HG02588 (cell line): Measurements from ENCODE around the gene HPCAL4.

Source experiments
- ATAC-seq: cut with Tn5 transposase; IDR thresholded peaks from one replicate; pipeline ENCODE4 v1.9.1; 2021; ENCODE audit warnings: mild to moderate bottlenecking, moderate library complexity; ENCODE audit not compliant: unreplicated experiment

The HPCAL4 gene

DNA sequence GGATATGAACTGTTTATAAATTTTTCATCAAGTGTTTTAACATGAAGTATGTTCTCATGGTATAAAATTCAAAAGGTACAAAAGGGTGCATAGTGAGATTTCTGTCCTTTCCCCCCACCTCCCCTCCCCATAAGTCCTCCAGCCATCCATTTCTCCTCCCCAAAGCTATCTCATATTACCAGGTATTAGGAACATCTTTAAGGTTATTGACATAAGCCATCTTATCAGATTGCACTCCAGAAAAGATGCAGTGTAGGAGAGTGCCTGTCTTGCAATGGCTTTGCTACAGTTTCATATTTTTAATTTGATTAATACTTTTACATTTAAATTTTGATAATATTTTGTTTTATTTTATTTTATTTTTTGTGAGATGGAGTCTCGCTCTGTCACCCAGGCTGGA, 13.5 kb upstream of the HPCAL4 start:
- no peak for ATAC-seq

DNA sequence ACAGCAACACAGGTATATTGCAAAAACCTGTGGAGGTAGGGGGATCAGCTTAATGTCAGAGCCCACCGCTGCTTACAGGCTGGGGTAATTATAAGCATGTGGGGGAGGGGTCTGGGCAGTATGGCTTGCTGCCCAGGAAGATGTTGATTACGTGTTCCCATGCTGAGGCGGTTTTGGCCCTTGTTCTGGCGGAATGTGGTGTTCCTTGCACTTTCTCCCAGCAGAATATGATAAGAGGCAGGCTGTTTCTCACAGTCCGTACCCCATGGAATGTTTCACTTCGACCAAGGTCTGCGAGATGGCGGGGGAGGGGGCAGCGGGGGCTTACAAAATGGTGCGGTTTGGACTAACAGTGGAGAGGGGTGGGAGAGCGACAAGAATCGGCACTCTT, 9.8 kb upstream of the HPCAL4 start:
- ATAC-seq, result no peak

DNA sequence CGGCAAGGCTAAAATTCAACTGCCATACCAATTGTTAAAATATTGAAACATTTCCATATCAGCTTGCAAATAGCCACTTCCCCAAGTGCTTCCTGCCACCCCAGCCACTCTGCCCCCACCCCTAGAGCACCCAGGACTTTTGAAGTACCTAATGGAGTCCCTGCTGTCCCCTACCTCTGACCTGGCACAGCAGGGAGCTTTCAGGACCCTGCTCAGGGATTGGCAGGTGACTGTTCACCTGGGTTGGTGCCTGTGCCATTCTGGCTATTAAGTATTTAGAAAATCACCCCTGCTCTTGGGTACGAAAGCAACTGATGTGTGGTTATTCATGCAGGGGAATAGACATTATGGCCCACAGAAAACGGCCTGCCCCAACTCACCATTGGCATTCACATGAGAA, 9.1 kb upstream of the HPCAL4 start:
- ATAC-seq, result no peak

DNA sequence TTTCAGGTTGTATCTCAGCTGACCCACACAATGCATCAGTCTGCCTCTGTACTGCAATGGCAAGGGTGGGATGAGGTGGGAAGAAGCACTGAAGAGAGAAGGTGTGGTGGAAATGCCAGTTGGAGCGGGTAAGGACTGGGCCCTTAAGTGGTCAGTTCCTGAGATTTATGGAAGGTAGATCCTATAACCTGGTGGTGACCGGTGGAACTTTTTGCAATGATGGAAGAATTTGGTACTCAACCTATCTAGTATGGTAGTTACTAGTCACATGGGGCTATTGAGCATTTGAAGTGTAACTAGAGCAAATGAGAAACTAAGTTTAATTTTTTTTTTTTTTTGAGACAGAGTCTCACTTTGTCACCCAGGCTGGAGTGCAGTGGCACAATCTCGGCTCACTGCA, 8.2 kb upstream of the HPCAL4 start:
- no peak for ATAC-seq

DNA sequence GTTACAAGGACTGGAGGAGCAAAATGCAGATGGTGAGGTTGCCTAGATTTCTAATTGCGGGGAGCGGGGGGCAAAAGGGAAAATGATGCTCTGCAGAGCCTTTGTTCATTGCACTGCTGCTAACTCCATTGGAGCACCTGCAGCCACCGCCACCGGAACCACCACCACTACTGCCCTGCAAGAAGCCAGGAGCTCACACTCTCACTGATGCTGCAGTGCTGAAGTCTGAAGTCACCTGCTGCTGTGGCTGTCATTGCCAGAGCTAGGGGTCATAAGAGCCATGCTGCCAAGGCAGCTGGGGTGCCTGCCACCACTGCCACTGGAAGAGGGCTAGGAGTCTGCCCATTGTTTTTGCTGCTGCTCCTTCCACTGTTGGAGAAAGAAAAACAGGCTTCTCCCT, 7.3 kb upstream of the HPCAL4 start:
- ATAC-seq, result no peak

DNA sequence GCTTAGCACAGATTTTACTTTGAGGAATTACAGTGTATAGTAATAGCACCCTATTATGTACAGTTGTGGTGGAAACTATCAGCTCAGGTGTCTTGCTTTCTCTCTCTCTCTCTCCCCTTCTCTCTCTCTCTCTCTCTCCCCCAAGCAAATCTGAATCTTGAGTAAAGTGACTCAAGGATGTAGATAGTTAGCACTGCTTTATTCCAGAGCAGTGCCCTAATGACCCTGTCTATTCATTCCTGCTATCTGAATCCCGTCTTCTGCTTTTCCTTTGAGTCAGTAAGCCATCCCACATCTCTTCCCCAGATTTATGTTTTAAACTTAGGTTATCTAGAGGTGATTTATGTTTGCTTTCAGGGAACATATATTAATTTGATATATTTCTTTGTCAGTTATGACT, 5.2 kb upstream of the HPCAL4 start:
- ATAC-seq, result no peak

DNA sequence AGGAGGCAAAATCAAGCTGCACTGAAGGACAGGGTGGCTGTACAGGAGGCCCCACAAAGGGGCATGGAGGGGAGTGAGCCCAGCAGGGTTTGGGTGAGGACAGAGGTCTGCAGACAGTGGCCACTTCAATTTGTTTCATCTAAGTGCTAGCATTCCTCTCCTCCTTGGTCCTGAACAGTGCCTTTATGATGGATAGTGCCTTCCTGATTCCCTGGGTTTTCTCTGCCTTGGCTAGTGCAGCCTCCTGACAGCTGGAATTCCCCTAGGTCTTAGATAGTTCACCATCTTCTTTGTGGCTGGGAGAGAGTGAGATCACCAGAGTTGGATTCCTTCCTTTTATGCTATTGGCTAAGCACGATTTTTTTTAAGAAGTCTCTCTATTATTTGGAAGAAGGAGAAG, 3.8 kb upstream of the HPCAL4 start:
- no peak for ATAC-seq

DNA sequence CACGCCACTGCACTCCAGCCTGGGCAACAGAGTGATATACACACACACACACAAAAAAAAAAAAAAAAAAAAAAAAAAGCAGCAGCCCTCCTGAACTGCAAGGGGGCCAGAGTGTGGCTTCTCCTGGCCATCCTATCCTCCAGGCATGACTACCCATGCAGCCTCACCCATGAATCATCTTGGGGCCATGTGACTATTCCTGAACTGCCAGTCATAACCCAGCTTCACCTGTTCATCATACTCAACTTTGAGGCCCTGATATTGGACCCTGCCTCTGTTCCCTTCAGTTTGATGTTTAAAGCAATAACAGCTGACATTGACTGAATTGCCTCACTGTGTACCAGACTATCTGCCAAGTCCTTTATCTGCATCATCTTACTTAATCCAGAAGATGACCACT, 2.8 kb upstream of the HPCAL4 start:
- no peak for ATAC-seq

DNA sequence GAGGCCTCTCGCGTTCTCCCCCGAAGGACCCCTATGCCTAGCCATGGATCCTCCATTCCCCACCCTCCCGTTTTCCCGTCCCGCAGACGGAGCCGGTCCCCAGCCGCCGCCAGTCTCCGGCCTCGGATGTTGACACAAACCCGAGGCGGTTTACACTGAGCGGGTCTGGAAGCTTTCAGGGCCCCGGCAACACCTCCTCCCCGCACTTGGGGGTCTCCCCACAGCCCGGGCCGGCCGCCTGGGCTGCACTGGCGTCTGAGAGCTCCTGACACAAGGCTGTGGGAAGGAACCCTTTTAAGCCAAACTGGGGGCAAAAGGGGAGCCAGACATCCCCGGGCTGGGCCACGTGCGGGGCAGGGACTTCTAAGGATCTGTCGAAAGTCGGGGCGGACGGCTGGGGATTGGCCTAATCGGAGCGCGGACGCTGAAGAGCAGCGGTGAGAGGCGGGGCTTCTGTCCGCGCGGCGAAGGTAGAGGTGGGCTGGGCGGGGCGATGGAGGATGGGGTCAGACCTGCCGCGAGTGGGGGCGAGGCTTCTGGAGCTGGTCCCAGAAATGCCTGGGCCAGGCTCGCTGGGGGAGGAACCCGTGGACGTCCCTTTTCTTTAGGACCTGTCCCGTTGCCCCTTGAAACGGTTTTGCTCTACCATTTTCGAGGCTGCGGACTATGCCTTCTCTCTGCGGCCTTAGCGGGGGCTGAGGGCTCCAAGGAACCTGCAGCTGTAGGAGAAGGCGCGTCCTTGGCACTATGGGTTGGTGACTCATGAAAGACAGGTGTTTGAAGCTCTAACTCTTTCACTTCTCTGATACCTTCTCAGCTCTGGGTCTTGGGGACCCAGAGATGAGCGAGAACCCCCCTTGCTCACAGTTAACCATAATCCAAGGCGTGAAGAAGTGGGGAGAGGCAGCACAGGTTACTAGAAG, 1.2 kb upstream of the HPCAL4 start:
- ATAC-seq, result no peak

DNA sequence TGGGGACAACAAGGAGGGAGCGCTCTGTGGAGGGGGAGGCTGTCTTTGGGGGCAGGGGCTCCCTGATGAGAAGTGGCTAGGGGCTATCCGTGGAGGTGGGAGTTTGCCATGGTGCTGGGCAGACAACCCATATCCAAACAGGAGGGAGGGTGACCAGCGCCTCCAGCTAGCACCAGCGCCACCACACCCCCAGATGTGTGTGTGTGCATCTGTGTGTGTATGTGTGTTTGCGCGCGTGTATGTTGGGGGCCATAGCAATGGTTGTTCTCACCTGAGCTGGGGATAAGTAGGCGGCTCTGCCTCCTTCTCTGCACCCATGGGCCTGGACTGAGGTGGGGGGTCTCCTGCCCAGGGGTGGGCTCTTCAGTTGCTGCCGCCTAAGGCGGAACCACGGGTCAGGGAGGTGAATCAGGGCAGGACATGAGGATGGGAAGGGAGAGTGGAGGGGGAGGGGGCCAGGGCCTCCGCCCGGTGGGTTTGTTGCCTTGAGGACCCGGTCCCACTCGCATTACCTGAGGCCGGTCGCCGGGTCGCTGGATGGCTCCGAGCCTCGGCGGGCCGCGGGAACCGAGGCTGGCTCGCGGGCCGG, 345 bp downstream of the HPCAL4 start:
- no peak for ATAC-seq

DNA sequence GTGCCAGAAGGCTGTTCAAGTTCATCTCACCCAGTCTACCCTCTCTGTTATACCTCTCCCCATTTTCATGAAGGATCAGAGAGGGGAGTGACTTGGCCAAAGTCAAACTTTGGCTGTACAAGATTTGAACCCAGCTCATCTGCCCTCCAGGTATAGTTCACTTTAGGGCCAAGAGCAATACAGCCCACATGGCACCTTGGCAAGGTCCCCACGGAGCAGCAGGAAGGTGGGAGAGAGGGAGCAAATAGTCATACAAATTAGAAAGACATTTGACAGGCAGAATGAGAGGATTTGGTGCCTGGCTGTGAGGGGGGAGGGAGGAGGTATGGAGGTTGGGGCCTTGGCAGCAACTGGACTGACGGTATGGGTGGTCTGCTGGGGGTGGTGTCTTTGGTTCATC, 1.0 kb downstream of the HPCAL4 start:
- ATAC-seq, result no peak

DNA sequence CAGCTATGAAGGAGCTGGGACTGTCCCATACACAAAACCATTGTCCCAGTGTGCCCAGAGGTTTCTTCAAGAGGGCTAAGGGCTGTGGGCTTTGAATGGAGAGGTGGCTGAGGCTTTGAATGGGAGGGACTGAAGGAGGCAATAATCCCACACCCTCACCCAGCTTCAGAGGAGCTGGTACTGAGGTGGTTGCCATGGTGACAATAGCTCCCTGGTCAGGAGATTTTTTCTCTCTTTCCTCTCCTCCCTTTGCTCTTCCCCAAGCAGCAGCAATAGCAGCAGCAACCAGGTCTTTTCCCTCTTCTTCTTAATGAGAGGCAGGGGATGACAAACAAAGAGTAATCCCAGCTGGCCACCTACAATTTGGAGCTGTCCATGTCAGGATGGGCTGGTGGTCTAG, 1.6 kb downstream of the HPCAL4 start:
- ATAC-seq, result no peak

DNA sequence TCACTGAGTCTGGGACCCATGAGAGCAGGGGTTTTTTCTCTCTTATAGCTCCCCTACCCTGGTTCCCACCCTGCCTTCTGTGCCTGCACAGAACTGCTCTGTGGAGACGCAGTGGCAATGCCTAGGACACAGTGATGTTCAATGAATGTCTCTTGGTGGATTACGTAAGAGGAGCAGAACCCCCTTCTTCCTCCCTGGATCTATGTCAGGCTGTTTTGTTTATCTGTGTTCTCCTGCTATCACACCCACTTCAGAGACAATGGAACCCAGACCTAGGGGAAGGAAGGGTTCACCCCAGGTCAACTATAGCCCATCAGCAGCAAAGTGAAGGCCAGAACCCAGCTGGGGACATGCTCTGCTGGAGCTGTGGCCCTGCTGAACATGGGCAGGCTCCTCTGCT, 2.0 kb downstream of the HPCAL4 start:
- ATAC-seq, result no peak

DNA sequence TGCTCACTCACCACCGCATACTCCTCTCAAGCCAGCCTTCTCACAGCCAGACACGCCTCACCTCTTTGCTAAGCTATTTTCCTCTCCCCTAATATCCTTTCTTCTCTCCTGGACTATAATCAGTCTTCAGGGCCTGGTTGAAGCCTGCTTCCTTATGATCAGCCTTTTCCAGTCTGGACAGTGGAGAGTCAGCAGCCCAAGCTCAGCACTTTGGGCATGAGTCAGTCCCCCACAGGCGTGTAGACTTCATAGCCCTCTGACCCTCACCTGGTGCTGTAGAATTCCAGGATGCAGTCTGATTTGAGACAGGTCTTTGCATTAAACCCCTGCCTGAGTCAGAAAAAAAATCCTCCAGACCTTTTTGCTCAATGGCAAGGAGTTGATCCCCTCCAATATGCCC, 2.5 kb downstream of the HPCAL4 start:
- ATAC-seq, result no peak

DNA sequence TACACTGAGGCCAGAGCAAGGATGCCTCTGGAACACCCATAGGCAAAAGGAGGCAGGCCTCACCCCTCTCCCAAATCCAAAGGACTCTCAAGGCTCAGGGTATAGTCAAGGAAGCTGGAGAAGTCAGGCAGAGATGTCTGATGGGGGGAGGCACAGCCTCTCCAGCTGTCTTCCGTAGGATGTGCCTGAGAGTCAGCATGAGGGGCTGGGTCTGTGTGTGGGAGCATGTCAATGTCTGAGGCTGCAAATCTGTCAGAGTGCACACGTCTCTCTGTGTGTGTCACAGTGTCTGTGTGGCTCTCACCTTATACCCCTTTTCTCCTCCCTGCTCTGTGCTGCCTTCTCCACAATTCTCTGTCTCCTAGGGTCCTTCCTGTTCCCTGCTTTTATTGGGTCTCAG, 4.0 kb downstream of the HPCAL4 start:
- ATAC-seq, result no peak

DNA sequence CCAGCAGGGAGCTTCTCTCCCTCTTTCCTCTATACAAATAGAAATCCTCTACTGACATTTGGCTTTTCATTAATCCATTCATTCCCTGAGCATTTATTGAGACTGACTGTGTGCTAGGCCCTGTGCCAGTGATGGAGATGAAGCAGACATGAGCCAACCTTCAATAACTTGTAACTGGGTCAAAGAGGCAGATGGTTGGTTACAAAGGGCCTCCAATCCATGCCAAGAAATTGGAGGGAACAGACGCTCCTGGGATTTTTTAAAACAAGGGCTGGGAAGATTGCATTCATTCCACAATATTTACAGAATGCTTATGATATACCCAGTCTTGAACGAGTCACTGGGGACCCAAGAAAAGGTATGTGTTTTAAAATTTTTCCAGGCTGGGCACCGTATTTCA, 6.2 kb downstream of the HPCAL4 start:
- no peak for ATAC-seq

DNA sequence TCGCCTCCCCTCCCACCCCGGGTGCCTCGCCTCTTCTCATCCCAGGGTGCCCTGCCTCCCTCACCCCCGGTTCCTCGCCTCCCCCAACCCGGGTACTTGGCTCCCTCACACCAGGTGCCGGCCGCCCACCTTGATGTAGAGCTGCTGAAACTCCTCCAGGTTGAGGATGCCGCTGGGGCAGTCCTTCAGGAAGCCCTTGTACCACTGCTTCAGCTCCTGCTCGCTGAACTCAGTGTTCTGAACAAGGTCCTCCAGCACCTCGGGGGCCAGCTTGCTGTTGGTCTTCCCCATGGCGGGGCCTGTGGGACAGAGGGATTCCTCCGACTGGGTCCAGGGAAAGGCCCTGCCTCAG, 6.9 kb downstream of the HPCAL4 start:
- ATAC-seq, result no peak

DNA sequence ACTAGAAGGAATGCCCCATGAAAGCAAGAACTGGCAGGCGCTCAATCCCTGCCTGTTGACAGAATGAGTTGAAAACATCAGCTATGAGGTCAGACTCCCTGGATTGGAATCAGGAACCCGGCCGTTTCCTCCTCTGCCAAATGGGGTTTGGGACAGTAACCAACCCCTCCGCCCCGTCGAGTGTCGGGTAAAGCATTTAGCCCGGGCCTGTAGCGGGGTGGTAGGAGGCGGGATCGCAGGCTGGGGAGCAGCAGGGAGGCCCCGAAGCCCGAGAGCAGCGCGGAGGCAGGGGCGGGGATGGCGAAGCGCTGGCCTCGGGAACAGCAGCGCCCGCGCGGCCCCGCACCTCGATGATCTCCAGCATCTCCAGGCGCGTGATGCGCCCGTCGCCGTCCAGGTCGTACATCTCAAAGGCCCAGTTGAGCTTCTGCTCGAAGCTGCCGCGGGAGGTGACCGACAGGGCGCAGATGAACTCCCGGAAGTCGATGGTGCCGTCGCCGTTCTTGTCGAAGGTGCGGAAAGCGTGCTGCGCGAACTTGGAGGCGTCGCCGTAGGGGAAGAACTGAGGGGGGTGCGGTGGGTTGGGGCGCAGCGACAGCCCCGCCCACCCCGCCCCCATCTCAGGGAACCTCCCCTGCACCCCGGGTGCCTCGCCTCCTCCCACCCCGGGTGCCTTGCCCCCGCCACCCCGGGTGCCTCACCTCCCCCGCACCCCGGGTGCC, 7.5 kb downstream of the HPCAL4 start:
- no peak for ATAC-seq

DNA sequence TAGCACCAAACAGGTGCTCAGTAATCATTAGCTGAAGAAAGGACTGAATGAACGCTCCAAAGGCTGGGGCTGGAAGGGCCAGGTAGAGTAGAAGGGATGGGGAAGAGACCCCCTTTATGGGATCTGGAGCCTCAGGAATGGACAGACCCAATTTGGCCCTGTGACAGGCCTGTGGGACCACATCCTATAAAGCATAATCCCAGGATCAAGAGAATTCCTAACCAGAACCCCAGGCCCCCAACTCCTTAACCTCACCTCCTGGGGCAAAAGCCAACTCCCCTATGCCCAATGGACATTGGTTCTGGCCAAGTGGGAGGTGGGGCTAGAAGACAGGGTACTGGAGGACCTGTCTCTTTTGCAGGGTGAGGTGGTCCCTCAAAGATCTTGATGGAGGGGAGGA, 9.2 kb downstream of the HPCAL4 start:
- no peak for ATAC-seq

DNA sequence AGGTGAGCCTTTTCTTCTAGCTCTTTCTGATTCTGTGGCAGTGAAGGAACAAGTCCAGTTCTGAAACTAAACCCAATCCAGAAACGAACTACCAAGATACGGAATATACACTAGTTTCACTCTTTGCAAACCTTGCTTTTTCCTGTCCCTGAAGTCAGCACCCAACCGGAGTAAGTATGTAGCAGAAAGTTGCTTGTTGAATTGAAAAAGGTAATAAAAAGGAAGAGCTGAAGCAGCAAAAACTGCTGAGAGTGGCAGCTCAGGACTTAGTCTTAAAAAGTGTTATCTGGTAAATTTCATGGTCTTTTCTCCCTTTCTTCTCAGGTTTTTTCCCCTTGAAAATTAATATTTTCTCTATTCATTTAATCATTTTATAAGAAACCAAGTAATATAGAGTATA, 9.9 kb downstream of the HPCAL4 start:
- ATAC-seq, result no peak

DNA sequence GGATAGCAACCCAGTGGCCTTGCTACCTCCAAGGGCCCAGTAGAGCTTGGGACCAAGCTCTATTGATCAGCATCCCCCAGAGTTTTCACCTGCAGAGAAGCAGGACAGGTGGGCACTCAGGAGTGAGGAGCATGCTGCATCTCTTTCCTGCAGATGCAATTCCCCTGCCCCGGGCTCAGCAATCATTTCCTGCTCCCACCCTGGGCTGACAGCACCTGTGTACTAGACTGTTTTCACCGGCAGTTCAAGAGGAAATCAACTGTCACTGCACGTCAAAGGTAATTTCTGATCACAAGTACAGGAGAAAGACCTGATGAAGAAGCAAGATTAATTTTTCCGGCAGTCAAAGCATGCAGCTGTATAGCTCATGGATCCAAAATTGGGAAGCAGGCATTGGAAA, 10.5 kb downstream of the HPCAL4 start:
- no peak for ATAC-seq

DNA sequence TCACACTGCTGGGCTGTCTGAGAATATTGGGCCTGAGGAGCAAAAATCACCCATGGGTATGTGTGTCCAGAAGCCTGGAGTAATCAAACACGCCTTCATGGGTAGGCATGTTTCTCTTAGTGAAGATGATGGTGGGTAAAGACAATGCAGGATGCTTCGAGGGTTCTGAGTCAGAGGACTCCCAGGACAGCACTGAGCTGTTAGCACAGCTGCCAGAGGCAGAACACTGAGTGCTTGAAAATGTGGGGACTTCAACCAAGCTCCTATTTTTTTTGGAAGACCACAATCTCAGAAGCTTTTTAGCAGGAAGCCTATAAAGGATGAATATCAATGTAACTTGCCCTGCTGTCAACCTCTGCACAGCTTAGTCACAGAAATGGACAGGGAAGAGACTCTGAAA, 11.4 kb downstream of the HPCAL4 start:
- no peak for ATAC-seq
